HepG2 (cell line): ENCODE data around the gene METTL4. TPM values are rescaled to one million over a fixed set of nuclear protein-coding genes. Genes with fewer than 3 reads are reported as not detected.

Source experiments
- ATAC-seq: fragments of 200-7000 bp; cut with Tn5 transposase; 3 replicates; pipeline ENCODE4 v1.9.1; 2020; ENCODE audit warnings: mild to moderate bottlenecking, moderate library complexity
- BruUV-seq: library from RNA; stranded (reverse); fragments of 400-500 nt; replicated peaks from 2 replicates; lab custom pipeline; 2021; lab: Mats Ljungman, UMichigan
- CTCF ChIA-PET: fragments of 300-600 bp; formaldehyde crosslinking; extraction: SDS; loops from one replicate; lab custom pipeline; 2021; ENCODE audit warnings: low total read pairs, inconsistent platforms, low intra/inter-chr PET ratio; lab: Yijun Ruan, JAX
- POLR2A ChIA-PET: fragments of 350-600 bp; sonication (Branson Sonifier 250); formaldehyde crosslinking; loops from one replicate; lab custom pipeline; 2020; ENCODE audit warnings: antibody characterized with exemption, inconsistent platforms; lab: Yijun Ruan, JAX
- DNase-seq: peaks from one replicate; pipeline ENCODE4 v3.0.0-alpha.2; 2015; ENCODE audit warnings: low spot score
- FAIRE-seq: peaks from 3 replicates; lab custom pipeline; 2011; peaks lifted over from hg19 to GRCh38; lab: Jason Lieb, UNC
- H2AFZ ChIP-seq: one replicate; pipeline ENCODE4 v1.6.1; 2011; ENCODE audit warnings: low read length, inconsistent platforms
- H3K27ac ChIP-seq: fragments of 300-600 bp; 3 replicates; pipeline ENCODE4 v1.8.0; 2011; ENCODE audit warnings: mixed run types, mild to moderate bottlenecking, mixed read lengths, low read length, inconsistent platforms; ENCODE audit not compliant: insufficient read depth; ENCODE audit errors: extremely low read length
- H3K27me3 ChIP-seq, 2 experiments: fragments of 200-600 bp in 1 of 2; 2 replicates in 1 of 2; 3 replicates in 1 of 2; pipeline versions ENCODE4 v1.6.0 to v1.8.0; 2011; ENCODE audit warnings: low read length in 2 of 2, mild to moderate bottlenecking in 2 of 2, moderate library complexity in 2 of 2, inconsistent platforms in 1 of 2; ENCODE audit not compliant: insufficient read depth in 2 of 2, control insufficient read depth in 1 of 2
- H3K36me3 ChIP-seq, 2 experiments: fragments of 200-600 bp in 1 of 2; replicated peaks in 1 of 2; 2 replicates in 1 of 2; 3 replicates in 1 of 2; pipeline versions ENCODE4 v1.5.1 to v1.8.0; 2011; ENCODE audit warnings: low read length in 2 of 2, inconsistent platforms in 1 of 2; ENCODE audit not compliant: insufficient read depth in 2 of 2, control insufficient read depth in 1 of 2
- H3K4me1 ChIP-seq: 2 replicates; pipeline ENCODE4 v1.5.1; 2012; ENCODE audit warnings: low read length, inconsistent platforms; ENCODE audit not compliant: insufficient read depth
- H3K4me2 ChIP-seq: 2 replicates; pipeline ENCODE4 v1.6.0; 2011; ENCODE audit warnings: low read depth, low read length, inconsistent platforms
- H3K4me3 ChIP-seq, 3 experiments: fragments of 200-600 bp in 1 of 3; sonication (generic), shearing (Covaris generic) in 1 of 3; replicated peaks in 1 of 3; 2 replicates each; pipeline ENCODE4 v1.5.1; 2011 to 2016; ENCODE audit warnings: low read length in 3 of 3, inconsistent platforms in 2 of 3, low read depth in 2 of 3, mild to moderate bottlenecking in 2 of 3, control low read depth in 1 of 3, mixed read lengths in 1 of 3; ENCODE audit not compliant: insufficient read depth in 1 of 3
- H3K79me2 ChIP-seq: one replicate; pipeline ENCODE4 v1.6.1; 2011; ENCODE audit warnings: low read length, inconsistent platforms; ENCODE audit not compliant: insufficient read depth
- H3K9ac ChIP-seq: 2 replicates; pipeline ENCODE4 v1.6.0; 2011; ENCODE audit warnings: mild to moderate bottlenecking, low read depth, low read length, inconsistent platforms; ENCODE audit not compliant: insufficient read depth
- H3K9me3 ChIP-seq: 2 replicates; pipeline ENCODE4 v1.5.1; 2012; ENCODE audit warnings: mild to moderate bottlenecking, low read length
- H4K20me1 ChIP-seq: 2 replicates; pipeline ENCODE4 v1.6.0; 2011; ENCODE audit warnings: inconsistent platforms, mild to moderate bottlenecking, low read length, moderate library complexity; ENCODE audit not compliant: insufficient read depth
- ARHGAP35 ChIP-seq: sonication (generic); formaldehyde crosslinking; IDR thresholded peaks from 2 replicates; pipeline ENCODE4 v1.9.0; 2022; ENCODE audit warnings: mild to moderate bottlenecking, inconsistent platforms, moderate library complexity, missing genetic modification reagents, borderline replicate concordance
- FOXA1 ChIP-seq, 2 experiments: fragments of 450-650 bp in 1 of 2; sonication (generic) in 1 of 2; formaldehyde crosslinking in 1 of 2; IDR thresholded peaks; 2 replicates each; pipeline versions ENCODE4 v1.4.0 to v1.6.1; 2016 to 2020; ENCODE audit warnings: missing genetic modification reagents in 1 of 2
- FOXO1 ChIP-seq: sonication (generic); formaldehyde crosslinking; IDR thresholded peaks from 2 replicates; pipeline ENCODE4 v1.4.0; 2020; ENCODE audit warnings: missing genetic modification reagents
- NBN ChIP-seq: fragments of 450-650 bp; conservative IDR thresholded peaks from 2 replicates; pipeline ENCODE4 v1.6.1; 2017
- PHF20 ChIP-seq: sonication (generic); formaldehyde crosslinking; IDR thresholded peaks from 2 replicates; pipeline ENCODE4 v1.5.0; 2020; ENCODE audit warnings: mild to moderate bottlenecking, missing genetic modification reagents
- POGZ ChIP-seq: sonication (generic); formaldehyde crosslinking; IDR thresholded peaks from 2 replicates; pipeline ENCODE4 v1.4.0; 2020; ENCODE audit warnings: mild to moderate bottlenecking, missing genetic modification reagents
- RXRA ChIP-seq: sonication (generic); formaldehyde crosslinking; IDR thresholded peaks from 2 replicates; pipeline ENCODE4 v1.5.1; 2020; ENCODE audit warnings: missing genetic modification reagents
- SKI ChIP-seq: fragments of 450-650 bp; IDR thresholded peaks from one replicate; pipeline ENCODE4 v1.6.1; 2018; ENCODE audit warnings: mild to moderate bottlenecking; ENCODE audit not compliant: partially characterized antibody
- ZNF225 ChIP-seq: sonication (generic); formaldehyde crosslinking; IDR thresholded peaks from 2 replicates; pipeline ENCODE4 v1.4.0; 2020; ENCODE audit warnings: mild to moderate bottlenecking, missing genetic modification reagents
- ZNF720 ChIP-seq: sonication (generic); formaldehyde crosslinking; IDR thresholded peaks from 2 replicates; pipeline ENCODE4 v1.4.0; 2020; ENCODE audit warnings: missing genetic modification reagents
- ZNF761 ChIP-seq: sonication (generic); formaldehyde crosslinking; conservative IDR thresholded peaks from 2 replicates; pipeline ENCODE4 v1.4.0; 2020; ENCODE audit warnings: mild to moderate bottlenecking, missing genetic modification reagents
- WGBS: methylation state at CpG from one replicate; pipeline ENCODE4 v1.1.6; 2017; ENCODE audit warnings: low lambda C conversion rate; 5-methylcytosine and 5-hydroxymethylcytosine counted together
- in situ Hi-C: cut with HindIII; loops from 2 replicates; pipeline ENCODE4 v1.10.0; 2017; ENCODE audit warnings: low pct_unique_long_range_greater_than_20kb; ENCODE audit not compliant: extremely low pct_ligation_motif_present
- intact Hi-C: fragments of 100-400 bp; cut with micrococcal nuclease; formaldehyde crosslinking; loops from one replicate; pipeline ENCODE4 v1.10.0; 2022; ENCODE audit not compliant: unreplicated experiment
- polyA plus RNA-seq, 8 experiments: library from polyadenylated mRNA; depleted of rRNA in 3 of 8; stranded (reverse) in 7 of 8; unstranded in 1 of 8; fragments of >200 nt; fragmentation: Illumina TruSeq in 4 of 8; extraction: Trizol in 4 of 8; gene quantifications; 2 replicates each; pipeline versions ENCODE4 v1.2.1 to v1.2.3, GENCODE V29; 2011 to 2016; ENCODE audit warnings: low read depth in 4 of 8, missing spikeins in 1 of 8, mixed read lengths in 1 of 8; ENCODE audit not compliant: insufficient read depth in 1 of 8
- total RNA-seq, 5 experiments: library from RNA; depleted of rRNA; stranded (reverse); fragments of >200 nt; fragmentation: Illumina TruSeq; extraction: Trizol; gene quantifications; 2 replicates each; pipeline ENCODE4 v1.2.3, GENCODE V29; 2016; ENCODE audit warnings: low read depth in 1 of 5
- TF ChIP-seq, protein P1 (sequence below): sonication (generic); formaldehyde crosslinking; IDR thresholded peaks from 2 replicates; pipeline ENCODE4 v1.5.0; 2020; ENCODE audit warnings: mild to moderate bottlenecking, missing genetic modification reagents
- TF ChIP-seq, protein P2 (sequence below): sonication (generic); formaldehyde crosslinking; IDR thresholded peaks from 2 replicates; pipeline ENCODE4 v1.5.0; 2020; ENCODE audit warnings: missing genetic modification reagents
- TF ChIP-seq, protein P3 (sequence below): IDR thresholded peaks from 2 replicates; pipeline ENCODE4 v1.6.1; 2016; ENCODE audit warnings: low read depth, control low read depth

METTL4 gene
- total and polyA plus RNA-seq, 2 of the 13 experiments (the other 11 are each of a cell fraction or from before 2014, with no cell fraction given): 6.8 to 8.1 TPM

DNA sequence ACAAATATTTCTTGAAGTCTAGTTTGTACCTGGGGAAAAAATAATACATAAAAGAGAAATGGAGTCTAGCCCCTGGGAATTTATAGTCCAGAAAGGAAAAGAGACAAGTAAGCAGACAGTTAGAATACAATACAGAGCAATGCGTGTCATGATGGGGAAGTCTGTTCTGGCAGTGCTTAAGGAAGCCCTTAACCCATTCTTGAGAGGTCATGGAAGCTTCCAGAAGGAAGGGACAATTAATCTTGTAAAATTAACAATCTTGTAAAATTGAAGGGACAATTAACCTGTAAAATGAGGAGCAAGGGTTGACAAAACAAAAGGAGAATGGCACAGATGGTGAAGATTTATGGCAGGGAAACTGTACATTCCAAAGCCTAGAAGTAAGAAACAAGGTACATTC lies 66.7 kb downstream of the METTL4 start:
- Histone ChIP-seq H4K20me1 (no peaks in the 10 kb centered on the region), H3K9me3 (no peaks in the 10 kb centered on the region), H3K36me3 (no peaks in the 10 kb centered on the region), H3K27ac (no peak overlapping the region), H3K4me1 (no peaks in the 10 kb centered on the region), H2AFZ (no peak overlapping the region), H3K79me2 (no peaks in the 10 kb centered on the region)
- intact Hi-C loops: no loop called here
- POLR2A ChIA-PET: no interaction called here
- FAIRE-seq (no peak), ATAC-seq (no peak), DNase-seq (no peak)
- CTCF ChIA-PET: no interaction called here
- in situ Hi-C loops: no loop called here
- TF ChIP-seq ARHGAP35 (CRISPR knock-in tag) (no peak), ZNF225 (no peak)
- TF ChIP-seq, protein P1, sequence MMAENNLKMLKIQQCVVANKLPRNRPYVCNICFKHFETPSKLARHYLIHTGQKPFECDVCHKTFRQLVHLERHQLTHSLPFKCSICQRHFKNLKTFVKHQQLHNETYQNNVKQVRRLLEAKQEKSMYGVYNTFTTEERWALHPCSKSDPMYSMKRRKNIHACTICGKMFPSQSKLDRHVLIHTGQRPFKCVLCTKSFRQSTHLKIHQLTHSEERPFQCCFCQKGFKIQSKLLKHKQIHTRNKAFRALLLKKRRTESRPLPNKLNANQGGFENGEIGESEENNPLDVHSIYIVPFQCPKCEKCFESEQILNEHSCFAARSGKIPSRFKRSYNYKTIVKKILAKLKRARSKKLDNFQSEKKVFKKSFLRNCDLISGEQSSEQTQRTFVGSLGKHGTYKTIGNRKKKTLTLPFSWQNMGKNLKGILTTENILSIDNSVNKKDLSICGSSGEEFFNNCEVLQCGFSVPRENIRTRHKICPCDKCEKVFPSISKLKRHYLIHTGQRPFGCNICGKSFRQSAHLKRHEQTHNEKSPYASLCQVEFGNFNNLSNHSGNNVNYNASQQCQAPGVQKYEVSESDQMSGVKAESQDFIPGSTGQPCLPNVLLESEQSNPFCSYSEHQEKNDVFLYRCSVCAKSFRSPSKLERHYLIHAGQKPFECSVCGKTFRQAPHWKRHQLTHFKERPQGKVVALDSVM (CRISPR knock-in tag): no peak
- TF ChIP-seq, all 625 proteins: peak for 0
- Histone ChIP-seq H3K9ac (no peak overlapping the region), H3K27me3 (peaks cover 0 to 2% of the 10 kb centered on the region in 2 experiments; a peak in 1 of 5 replicates), H3K4me2 (no peak overlapping the region), H3K4me3 (no peak overlapping the region)
- no TSS peak for BruUV-seq
- 0% methylated on average over 1 of the region's 1 CpG for WGBS

DNA sequence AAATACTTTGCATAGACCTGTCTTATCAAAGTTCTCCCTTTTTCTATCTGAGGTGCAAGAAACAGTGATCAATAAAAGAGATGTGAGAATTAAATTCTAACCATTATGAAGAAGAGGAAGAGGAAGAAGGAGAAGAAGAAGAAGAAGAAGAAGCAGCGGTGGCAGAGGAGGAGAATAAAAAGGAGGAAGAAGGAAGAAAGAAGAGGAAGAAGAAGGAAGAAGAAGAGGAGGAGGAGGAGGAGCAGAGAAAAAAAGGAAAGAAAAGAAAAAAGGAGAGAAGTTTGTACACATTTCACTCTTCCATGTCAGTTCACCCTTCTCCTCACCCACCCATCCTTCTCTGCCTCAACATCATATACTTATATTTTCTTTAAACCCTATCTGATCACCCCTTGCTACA lies 68.4 kb downstream of the METTL4 start:
- DNase-seq: no peak
- BruUV-seq: no TSS peak
- intact Hi-C loops (no loop called here), in situ Hi-C loops (no loop called here)
- Histone ChIP-seq H2AFZ (no peak overlapping the region), H3K4me1 (no peaks in the 10 kb centered on the region), H3K4me2 (no peak overlapping the region), H3K27me3 (peaks cover 0 to 5% of the 10 kb centered on the region in 2 experiments; a peak in 1 of 5 replicates), H3K9ac (no peak overlapping the region), H3K79me2 (no peaks in the 10 kb centered on the region), H3K9me3 (no peaks in the 10 kb centered on the region), H4K20me1 (no peaks in the 10 kb centered on the region), H3K27ac (no peak overlapping the region), H3K4me3 (no peak overlapping the region), H3K36me3 (no peaks in the 10 kb centered on the region)
- ChIA-PET POLR2A (no interaction called here), CTCF (no interaction called here)
- WGBS: 5% methylated on average over 1 of the region's 1 CpG
- TF ChIP-seq POGZ (CRISPR knock-in tag): no peak
- TF ChIP-seq PHF20 (CRISPR knock-in tag): no peak
- no peak for TF ChIP-seq NBN
- TF ChIP-seq, protein P2, sequence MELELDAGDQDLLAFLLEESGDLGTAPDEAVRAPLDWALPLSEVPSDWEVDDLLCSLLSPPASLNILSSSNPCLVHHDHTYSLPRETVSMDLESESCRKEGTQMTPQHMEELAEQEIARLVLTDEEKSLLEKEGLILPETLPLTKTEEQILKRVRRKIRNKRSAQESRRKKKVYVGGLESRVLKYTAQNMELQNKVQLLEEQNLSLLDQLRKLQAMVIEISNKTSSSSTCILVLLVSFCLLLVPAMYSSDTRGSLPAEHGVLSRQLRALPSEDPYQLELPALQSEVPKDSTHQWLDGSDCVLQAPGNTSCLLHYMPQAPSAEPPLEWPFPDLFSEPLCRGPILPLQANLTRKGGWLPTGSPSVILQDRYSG (CRISPR knock-in tag): no peak
- TF ChIP-seq ZNF761 (CRISPR knock-in tag): no peak
- no peak for TF ChIP-seq FOXA1 (IDR thresholded peaks at IDR 0.05)
- TF ChIP-seq FOXA1 (CRISPR knock-in tag; IDR thresholded peaks at IDR 0.05): no peak
- no peak for TF ChIP-seq SKI
- no peak for TF ChIP-seq RXRA (CRISPR knock-in tag)
- TF ChIP-seq FOXO1 (CRISPR knock-in tag): no peak
- TF ChIP-seq ZNF720 (CRISPR knock-in tag): no peak
- TF ChIP-seq, protein P3, sequence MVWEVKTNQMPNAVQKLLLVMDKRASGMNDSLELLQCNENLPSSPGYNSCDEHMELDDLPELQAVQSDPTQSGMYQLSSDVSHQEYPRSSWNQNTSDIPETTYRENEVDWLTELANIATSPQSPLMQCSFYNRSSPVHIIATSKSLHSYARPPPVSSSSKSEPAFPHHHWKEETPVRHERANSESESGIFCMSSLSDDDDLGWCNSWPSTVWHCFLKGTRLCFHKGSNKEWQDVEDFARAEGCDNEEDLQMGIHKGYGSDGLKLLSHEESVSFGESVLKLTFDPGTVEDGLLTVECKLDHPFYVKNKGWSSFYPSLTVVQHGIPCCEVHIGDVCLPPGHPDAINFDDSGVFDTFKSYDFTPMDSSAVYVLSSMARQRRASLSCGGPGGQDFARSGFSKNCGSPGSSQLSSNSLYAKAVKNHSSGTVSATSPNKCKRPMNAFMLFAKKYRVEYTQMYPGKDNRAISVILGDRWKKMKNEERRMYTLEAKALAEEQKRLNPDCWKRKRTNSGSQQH (CRISPR knock-in tag): no peak
- ATAC-seq: no peak
- no peak for FAIRE-seq
